SK-N-SH treated with all-trans-retinoic acid at 6 μM for 48 hours (cell line): Measurements from ENCODE around the gene LITAF.

Experiments used
- ATAC-seq: fragments of 200-7000 bp; cut with Tn5 transposase; 3 replicates; pipeline ENCODE4 v1.9.1; 2020; ENCODE audit warnings: mild to moderate bottlenecking, moderate library complexity
- ARNTL ChIP-seq: fragments of 450-650 bp; formaldehyde crosslinking; IDR thresholded peaks from 2 replicates; pipeline ENCODE4 v1.5.0; 2020; ENCODE audit warnings: low read depth, mild to moderate bottlenecking, moderate library complexity, borderline replicate concordance
- CSDC2 ChIP-seq: fragments of 250-450 bp; sonication (Bioruptor Pico); IDR thresholded peaks from 2 replicates; pipeline ENCODE4 v1.5.0; 2020; ENCODE audit warnings: mild to moderate bottlenecking, moderate library complexity
- ESRRG ChIP-seq: fragments of 250-450 bp; sonication (Bioruptor Pico); IDR thresholded peaks from 2 replicates; pipeline ENCODE4 v1.6.1; 2021; ENCODE audit warnings: mild to moderate bottlenecking
- ISL1 ChIP-seq: fragments of 250-450 bp; sonication (Bioruptor Pico); IDR thresholded peaks from 2 replicates; pipeline ENCODE4 v2.1.2; 2022; ENCODE audit warnings: mild to moderate bottlenecking, moderate library complexity
- OSR1 ChIP-seq: fragments of 250-450 bp; sonication (Bioruptor Pico); IDR thresholded peaks from 2 replicates; pipeline ENCODE4 v1.8.0; 2022; ENCODE audit warnings: moderate library complexity, mild to moderate bottlenecking, inconsistent platforms
- POU6F1 ChIP-seq: fragments of 250-450 bp; sonication (Bioruptor Pico); IDR thresholded peaks from 2 replicates; pipeline ENCODE4 v1.8.0; 2021; ENCODE audit warnings: low read depth, mild to moderate bottlenecking, moderate library complexity, borderline replicate concordance
- PPARA ChIP-seq: fragments of 250-450 bp; sonication (Bioruptor Pico); IDR thresholded peaks from 2 replicates; pipeline ENCODE4 v1.5.0; 2020; ENCODE audit warnings: mild to moderate bottlenecking, borderline replicate concordance
- RARB ChIP-seq: fragments of 250-450 bp; sonication (Bioruptor Pico); IDR thresholded peaks from 2 replicates; pipeline ENCODE4 v1.8.0; 2021; ENCODE audit warnings: mild to moderate bottlenecking, moderate library complexity
- TCF4 ChIP-seq: fragments of 250-450 bp; sonication (Bioruptor Pico); IDR thresholded peaks from 2 replicates; pipeline ENCODE4 v1.8.0; 2021; ENCODE audit warnings: mild to moderate bottlenecking, moderate library complexity, borderline replicate concordance
- TOX ChIP-seq: fragments of 250-450 bp; sonication (Bioruptor Pico); IDR thresholded peaks from 2 replicates; pipeline ENCODE4 v1.8.0; 2021; ENCODE audit warnings: mild to moderate bottlenecking, moderate library complexity, borderline replicate concordance
- ZFP3 ChIP-seq: fragments of 250-450 bp; sonication (Bioruptor Pico); IDR thresholded peaks from 2 replicates; pipeline ENCODE4 v1.5.0; 2020; ENCODE audit warnings: mild to moderate bottlenecking, moderate library complexity
- ZFP30 ChIP-seq: fragments of 450-650 bp; formaldehyde crosslinking; IDR thresholded peaks from 2 replicates; pipeline ENCODE4 v1.5.0; 2022; ENCODE audit warnings: mild to moderate bottlenecking, moderate library complexity
- ZNF565 ChIP-seq: fragments of 450-650 bp; formaldehyde crosslinking; conservative IDR thresholded peaks from 2 replicates; pipeline ENCODE4 v1.5.0; 2020; ENCODE audit warnings: low read depth, mild to moderate bottlenecking, moderate library complexity
- ZNF70 ChIP-seq: fragments of 450-650 bp; formaldehyde crosslinking; IDR thresholded peaks from 2 replicates; pipeline ENCODE4 v1.5.0; 2020; ENCODE audit warnings: mild to moderate bottlenecking, moderate library complexity
- ZNF8 ChIP-seq: fragments of 450-650 bp; formaldehyde crosslinking; IDR thresholded peaks from 2 replicates; pipeline ENCODE4 v1.5.0; 2020; ENCODE audit warnings: mild to moderate bottlenecking, moderate library complexity
- TF ChIP-seq, protein P1 (sequence below): fragments of 250-450 bp; sonication (Bioruptor Pico); IDR thresholded peaks from 2 replicates; pipeline ENCODE4 v1.8.0; 2020; ENCODE audit warnings: mild to moderate bottlenecking, moderate library complexity, borderline replicate concordance
- TF ChIP-seq, protein P2 (sequence below): fragments of 250-450 bp; sonication (Bioruptor Pico); IDR thresholded peaks from 2 replicates; pipeline ENCODE4 v1.5.1; 2021; ENCODE audit warnings: mild to moderate bottlenecking, moderate library complexity
- TF ChIP-seq, protein P3 (sequence below): fragments of 250-450 bp; sonication (Bioruptor Pico); IDR thresholded peaks from 2 replicates; pipeline ENCODE4 v1.5.0; 2020; ENCODE audit warnings: mild to moderate bottlenecking, moderate library complexity
- TF ChIP-seq, protein P4 (sequence below): fragments of 250-450 bp; sonication (Bioruptor Pico); IDR thresholded peaks from 2 replicates; pipeline ENCODE4 v1.5.1; 2020; ENCODE audit warnings: low read depth, mild to moderate bottlenecking, moderate library complexity

LITAF gene

DNA sequence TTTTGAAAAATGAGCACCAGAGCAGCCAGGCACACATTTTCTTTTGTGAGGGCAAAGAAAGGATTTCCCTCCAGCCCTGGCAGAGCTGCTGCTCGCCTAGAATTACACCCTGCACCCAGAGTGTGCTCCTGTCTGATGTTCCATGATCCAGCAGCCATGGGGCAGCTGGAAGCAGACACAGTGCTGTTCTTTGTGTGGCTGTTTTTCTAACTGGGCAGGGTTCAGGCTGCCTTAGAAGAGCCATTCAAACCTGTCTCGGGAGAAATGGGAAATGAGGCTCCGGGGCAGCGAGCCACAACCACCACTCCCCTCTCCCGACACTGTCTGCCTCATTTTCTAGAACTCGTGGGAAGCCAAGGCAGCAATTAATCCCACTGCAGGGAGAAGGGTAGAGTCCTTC is 28.9 kb downstream of the LITAF start (continued):
- TF ChIP-seq POU6F1 (CRISPR knock-in tag) (no peak), ARNTL (CRISPR knock-in tag) (no peak), OSR1 (CRISPR knock-in tag) (no peak), TCF4 (no peak), ISL1 (CRISPR knock-in tag) (no peak)

DNA sequence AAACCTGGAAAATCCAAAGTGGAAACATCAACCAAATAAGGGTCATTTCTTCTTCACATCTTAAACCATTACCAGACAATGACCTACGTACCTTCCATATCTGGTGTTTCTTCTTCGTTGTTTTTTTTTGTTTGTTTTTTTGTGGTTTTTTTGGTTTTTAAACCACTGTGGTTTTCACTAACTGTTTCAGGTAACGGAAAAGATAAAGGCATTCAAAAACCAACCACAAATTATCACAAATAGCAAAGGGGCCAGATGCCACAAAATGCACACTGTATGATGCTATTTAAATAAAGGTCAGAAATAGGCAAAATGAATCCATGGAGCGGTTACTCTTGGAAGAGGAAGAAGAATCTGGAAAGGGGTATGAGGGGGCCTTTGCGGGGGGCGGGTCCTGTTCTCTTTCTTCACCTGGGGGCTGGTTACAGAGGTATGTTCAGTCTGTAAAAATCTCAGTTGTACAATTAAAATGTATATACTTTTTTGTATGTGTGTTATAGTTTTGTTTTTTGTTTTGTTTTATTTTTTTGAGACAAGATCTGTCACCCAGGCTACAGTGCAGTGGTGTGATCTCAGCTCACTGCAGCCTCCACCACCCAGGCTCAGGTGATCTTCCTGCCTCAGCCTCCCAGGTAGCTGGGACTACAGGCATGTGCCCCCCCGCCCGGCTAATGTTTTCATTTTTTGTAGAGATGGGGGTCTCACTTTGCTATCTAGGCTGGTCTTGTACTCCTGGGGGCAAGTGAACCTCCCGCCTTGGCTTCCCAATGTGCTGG is 29.6 kb downstream of the LITAF start:
- TF ChIP-seq PPARA (no peak), ZNF8 (CRISPR knock-in tag) (no peak), ZNF70 (CRISPR knock-in tag) (no peak), ZFP30 (no peak), ESRRG (CRISPR knock-in tag) (no peak), TCF4 (no peak), CSDC2 (CRISPR knock-in tag) (no peak)
- TF ChIP-seq, protein P1, sequence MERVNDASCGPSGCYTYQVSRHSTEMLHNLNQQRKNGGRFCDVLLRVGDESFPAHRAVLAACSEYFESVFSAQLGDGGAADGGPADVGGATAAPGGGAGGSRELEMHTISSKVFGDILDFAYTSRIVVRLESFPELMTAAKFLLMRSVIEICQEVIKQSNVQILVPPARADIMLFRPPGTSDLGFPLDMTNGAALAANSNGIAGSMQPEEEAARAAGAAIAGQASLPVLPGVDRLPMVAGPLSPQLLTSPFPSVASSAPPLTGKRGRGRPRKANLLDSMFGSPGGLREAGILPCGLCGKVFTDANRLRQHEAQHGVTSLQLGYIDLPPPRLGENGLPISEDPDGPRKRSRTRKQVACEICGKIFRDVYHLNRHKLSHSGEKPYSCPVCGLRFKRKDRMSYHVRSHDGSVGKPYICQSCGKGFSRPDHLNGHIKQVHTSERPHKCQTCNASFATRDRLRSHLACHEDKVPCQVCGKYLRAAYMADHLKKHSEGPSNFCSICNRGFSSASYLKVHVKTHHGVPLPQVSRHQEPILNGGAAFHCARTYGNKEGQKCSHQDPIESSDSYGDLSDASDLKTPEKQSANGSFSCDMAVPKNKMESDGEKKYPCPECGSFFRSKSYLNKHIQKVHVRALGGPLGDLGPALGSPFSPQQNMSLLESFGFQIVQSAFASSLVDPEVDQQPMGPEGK (CRISPR knock-in tag) = no peak
- TF ChIP-seq, protein P2, sequence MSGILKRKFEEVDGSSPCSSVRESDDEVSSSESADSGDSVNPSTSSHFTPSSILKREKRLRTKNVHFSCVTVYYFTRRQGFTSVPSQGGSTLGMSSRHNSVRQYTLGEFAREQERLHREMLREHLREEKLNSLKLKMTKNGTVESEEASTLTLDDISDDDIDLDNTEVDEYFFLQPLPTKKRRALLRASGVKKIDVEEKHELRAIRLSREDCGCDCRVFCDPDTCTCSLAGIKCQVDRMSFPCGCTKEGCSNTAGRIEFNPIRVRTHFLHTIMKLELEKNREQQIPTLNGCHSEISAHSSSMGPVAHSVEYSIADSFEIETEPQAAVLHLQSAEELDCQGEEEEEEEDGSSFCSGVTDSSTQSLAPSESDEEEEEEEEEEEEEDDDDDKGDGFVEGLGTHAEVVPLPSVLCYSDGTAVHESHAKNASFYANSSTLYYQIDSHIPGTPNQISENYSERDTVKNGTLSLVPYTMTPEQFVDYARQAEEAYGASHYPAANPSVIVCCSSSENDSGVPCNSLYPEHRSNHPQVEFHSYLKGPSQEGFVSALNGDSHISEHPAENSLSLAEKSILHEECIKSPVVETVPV = no peak
- no peak for ATAC-seq

DNA sequence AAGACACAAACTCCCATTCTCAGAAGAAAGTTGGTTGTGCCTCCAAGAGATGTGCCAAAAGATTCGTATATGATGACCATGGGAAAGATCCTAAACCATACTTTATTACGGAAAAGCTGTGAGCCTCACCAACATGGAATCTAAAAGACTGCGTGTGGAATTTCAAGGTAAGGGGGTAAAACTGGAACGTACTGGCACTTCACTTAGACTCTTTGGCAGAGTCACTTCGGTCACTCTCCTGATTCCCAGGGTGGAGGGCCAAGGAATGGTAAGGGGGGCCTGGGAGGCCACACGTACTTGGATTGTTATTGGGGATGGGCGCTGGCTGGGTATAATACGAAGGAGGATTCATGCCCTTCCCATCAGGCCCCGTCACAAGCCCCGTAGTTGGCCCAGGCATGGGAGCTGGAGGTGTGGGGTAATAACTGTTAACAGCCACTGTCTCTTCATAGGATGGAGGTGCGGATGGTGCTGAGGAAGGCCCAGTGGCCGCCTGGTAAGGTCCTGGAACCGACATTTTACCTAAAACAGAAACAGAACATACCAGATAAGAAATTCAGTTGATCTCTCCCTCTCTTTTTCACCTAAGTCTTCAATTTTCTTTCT is 30.4 kb downstream of the LITAF start:
- TF ChIP-seq ARNTL (CRISPR knock-in tag) (no peak), ZNF70 (CRISPR knock-in tag) (no peak)
- ATAC-seq = no peak

GRCh38 chr16:11554053-11554452 is 32.7 kb downstream of the LITAF start:
- no peak for ATAC-seq

GRCh38 chr16:11553371-11553770 is 33.3 kb downstream of the LITAF start:
- ATAC-seq = no peak
- no peak for TF ChIP-seq CSDC2 (CRISPR knock-in tag)
- TF ChIP-seq ZNF70 (CRISPR knock-in tag) = no peak
- TF ChIP-seq, protein P1 (CRISPR knock-in tag) = no peak
- TF ChIP-seq, protein P3, sequence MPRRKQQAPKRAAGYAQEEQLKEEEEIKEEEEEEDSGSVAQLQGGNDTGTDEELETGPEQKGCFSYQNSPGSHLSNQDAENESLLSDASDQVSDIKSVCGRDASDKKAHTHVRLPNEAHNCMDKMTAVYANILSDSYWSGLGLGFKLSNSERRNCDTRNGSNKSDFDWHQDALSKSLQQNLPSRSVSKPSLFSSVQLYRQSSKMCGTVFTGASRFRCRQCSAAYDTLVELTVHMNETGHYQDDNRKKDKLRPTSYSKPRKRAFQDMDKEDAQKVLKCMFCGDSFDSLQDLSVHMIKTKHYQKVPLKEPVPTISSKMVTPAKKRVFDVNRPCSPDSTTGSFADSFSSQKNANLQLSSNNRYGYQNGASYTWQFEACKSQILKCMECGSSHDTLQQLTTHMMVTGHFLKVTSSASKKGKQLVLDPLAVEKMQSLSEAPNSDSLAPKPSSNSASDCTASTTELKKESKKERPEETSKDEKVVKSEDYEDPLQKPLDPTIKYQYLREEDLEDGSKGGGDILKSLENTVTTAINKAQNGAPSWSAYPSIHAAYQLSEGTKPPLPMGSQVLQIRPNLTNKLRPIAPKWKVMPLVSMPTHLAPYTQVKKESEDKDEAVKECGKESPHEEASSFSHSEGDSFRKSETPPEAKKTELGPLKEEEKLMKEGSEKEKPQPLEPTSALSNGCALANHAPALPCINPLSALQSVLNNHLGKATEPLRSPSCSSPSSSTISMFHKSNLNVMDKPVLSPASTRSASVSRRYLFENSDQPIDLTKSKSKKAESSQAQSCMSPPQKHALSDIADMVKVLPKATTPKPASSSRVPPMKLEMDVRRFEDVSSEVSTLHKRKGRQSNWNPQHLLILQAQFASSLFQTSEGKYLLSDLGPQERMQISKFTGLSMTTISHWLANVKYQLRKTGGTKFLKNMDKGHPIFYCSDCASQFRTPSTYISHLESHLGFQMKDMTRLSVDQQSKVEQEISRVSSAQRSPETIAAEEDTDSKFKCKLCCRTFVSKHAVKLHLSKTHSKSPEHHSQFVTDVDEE = no peak
- no peak for TF ChIP-seq TOX (CRISPR knock-in tag)
- no peak for TF ChIP-seq POU6F1 (CRISPR knock-in tag)
- TF ChIP-seq ZNF8 (CRISPR knock-in tag) = no peak
- TF ChIP-seq PPARA = no peak
- TF ChIP-seq ARNTL (CRISPR knock-in tag) = no peak
- TF ChIP-seq ZNF565 (CRISPR knock-in tag) = no peak
- no peak for TF ChIP-seq OSR1 (CRISPR knock-in tag)
- no peak for TF ChIP-seq ZFP30
- no peak for TF ChIP-seq RARB
- TF ChIP-seq ZFP3 (CRISPR knock-in tag) = no peak

More at GRCh38 chr16:11554053-11554452, 32.7 kb downstream of the LITAF start:
- TF ChIP-seq, protein P4, sequence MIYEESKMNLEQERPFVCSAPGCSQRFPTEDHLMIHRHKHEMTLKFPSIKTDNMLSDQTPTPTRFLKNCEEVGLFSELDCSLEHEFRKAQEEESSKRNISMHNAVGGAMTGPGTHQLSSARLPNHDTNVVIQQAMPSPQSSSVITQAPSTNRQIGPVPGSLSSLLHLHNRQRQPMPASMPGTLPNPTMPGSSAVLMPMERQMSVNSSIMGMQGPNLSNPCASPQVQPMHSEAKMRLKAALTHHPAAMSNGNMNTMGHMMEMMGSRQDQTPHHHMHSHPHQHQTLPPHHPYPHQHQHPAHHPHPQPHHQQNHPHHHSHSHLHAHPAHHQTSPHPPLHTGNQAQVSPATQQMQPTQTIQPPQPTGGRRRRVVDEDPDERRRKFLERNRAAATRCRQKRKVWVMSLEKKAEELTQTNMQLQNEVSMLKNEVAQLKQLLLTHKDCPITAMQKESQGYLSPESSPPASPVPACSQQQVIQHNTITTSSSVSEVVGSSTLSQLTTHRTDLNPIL (CRISPR knock-in tag) = no peak
- TF ChIP-seq ARNTL (CRISPR knock-in tag) = no peak
